ENCODE measurements around the gene RAB11FIP4.
"Not testable (repeated sequence)": the region's sequence is repeated elsewhere in the genome, so short reads cannot be mapped to it uniquely, and the experiment has no call there.

The RAB11FIP4 gene

DNA sequence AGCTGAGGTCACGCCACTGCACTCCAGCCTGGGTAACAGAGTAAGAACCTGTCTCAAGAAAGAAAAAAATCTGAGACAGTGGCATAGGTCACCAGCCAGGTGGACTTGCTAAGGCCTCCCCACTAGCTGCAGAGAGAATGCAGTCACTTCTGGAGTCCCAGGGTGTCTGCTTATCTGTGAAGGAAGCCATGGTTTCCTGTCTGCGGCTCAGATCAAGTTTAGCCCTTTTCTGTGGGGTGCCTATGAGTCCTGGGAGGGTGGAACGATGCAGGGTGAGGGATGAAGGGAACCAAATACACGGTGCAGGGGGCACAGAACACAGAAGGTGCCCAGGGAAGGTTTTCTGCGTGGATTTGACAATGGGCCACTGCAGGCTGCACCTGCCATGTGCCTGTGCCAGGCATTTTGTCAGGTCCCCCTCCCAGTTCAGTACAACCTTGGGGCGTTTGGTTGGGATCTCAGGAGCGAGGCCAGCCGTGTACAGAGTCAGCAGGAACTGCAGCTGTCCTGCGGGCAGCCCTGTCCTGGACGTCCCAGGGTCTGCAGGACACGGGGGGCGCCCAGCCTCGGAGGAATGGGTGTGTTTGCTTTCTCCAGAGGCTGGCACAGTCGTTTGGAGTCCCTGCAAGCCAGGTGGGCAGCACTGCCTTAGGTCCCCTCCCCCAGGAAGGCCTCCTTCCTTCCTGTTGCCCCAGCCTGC is 41.8 kb downstream of the RAB11FIP4 start:
- no peak for DNase-seq (ENCODE audit: low read depth in 2 of 2)

GRCh38 chr17:31433811-31434726 is 42.6 kb downstream of the RAB11FIP4 start:
- DNase-seq (ENCODE audit: low read depth in 2 of 2), result no peak

DNA sequence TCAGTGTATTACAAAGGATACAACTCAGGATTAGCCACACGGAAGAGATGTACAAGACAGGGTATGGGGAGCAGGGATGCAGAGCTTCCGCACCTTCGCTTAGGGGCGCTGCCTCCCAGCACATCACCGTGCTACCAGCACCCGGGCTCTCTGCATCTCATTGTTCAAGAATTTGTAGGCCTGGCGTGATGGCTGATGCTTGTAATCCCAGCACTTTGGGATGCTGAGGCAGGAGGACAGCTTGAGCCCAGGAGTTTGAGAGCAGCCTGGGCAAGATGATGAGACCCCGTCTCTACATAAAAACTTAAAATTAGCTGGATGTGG is 43.2 kb downstream of the RAB11FIP4 start:
- no peak for DNase-seq (ENCODE audit: low read depth in 2 of 2)

- no peak for DNase-seq (ENCODE audit: low read depth in 2 of 2)
These were observed 44.1 kb downstream of the RAB11FIP4 start for GRCh38 chr17:31435581-31435980.

DNA sequence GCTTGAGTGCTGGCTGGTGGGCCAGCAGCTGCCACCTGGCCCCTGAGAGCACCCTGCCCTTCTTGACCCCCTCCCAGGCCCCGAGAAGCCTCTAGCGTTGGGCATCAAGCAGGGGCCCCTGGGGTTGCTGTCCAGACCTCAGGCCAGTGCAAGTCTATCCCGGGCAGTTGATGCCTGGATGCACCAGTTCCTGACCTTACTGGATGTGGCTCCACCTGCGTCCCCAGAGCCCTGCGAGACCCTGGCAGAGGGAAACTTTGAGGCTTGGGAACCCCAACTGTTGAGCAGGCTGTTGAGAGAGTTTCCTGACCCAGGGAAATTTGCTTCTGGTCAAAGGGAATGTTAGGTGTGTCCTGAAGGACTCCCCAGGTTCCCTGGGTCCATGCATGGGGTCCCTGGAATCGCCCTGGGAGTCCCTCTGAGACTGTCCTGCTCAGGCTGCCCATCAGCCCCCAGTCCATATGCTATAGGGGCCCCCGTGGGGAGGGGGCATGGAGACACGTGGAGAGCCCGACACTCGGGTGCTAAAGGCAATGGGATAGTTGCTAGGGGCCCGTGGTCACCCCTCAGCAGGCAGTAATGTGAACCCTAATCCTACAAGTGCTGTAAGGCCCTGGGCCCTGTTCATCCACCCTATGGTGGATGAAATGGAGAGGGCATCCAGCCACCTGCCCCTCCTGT is 46.4 kb downstream of the RAB11FIP4 start:
- DNase-seq (ENCODE audit: low read depth in 2 of 2), result no peak

- DNase-seq (ENCODE audit: low read depth in 2 of 2), result no peak
These were observed 48.2 kb downstream of the RAB11FIP4 start for GRCh38 chr17:31439716-31440115.

DNA sequence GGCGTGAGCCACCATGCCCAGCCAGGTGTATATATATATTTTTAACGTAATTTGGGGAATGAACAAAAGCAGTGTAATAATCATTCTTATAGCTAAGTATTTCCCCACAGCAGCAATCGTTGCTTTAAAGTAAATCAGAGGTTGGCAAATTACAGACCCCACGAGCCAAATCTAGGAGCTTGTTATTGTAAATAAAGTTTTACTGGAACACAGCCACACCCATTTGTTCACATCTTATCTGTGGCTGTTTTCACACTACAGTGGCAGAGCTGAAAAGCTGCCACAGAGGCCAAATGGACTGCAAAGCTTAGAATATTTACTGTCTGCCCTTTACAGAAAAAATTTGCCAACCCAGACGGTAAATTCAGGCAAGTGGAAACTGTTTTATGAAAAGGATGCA is 50.8 kb downstream of the RAB11FIP4 start:
- DNase-seq (ENCODE audit: low read depth in 2 of 2), result no peak

DNA sequence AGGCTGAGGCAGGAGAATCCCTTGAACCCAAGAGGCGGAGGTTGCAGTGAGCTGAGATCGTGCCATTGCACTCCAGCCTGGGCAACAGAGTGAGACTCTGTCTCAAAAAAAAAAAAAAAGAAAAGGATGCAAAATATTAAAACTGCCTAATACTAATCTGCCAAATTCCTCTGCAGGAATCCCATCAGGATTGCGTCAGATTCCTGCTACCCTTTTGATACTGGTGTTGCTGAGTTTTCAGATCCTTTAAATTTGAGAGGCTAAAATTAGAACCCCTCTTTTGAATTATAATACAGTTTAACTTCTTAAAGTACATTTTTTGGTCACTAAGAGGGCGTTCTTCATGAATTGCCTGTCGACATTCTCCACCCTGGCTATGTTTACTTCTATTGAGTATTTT is 51.4 kb downstream of the RAB11FIP4 start:
- not testable (repeated sequence) for DNase-seq (ENCODE audit: low read depth in 2 of 2)

DNA sequence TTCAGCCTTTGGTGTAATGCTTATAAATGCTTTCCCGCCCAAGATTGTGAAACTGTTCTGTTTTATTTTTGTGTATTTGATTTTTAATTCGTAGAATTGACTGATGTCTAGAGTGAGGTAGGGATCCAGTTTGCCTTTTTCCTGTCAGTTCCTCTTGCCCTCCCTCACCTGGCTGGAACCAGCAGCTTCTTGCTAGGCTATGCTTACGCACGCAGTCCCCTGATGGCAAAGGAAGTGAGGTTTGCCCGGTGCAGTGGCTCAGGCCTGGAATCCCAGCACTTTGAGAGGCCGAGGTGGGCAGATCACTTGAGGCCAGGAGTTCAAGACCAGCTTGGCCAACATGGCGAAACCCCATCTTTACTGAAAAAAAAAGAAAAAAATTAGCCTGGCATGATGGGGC is 51.9 kb downstream of the RAB11FIP4 start:
- DNase-seq (ENCODE audit: low read depth in 2 of 2), result no peak

DNA sequence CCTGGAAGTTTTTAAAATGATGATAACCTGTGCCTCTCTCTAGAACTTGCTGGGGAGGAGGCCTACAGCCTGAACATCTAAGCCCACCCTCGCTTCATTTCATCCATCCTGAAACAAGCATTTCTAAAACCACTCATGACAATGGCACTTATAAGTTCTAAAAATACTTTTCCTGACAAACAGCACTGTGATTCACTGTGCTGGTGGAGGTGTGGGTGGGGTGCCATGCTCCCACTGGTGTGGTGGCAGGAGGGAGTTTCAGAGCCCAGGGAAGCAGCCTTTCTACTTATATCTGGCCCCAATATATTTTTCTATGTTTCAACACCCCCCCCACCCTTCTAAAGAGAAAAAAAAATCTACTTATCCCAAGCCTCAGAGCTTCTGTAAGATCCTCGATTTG is 52.6 kb downstream of the RAB11FIP4 start:
- no peak for DNase-seq (ENCODE audit: low read depth in 2 of 2)

- no peak for DNase-seq (ENCODE audit: low read depth in 2 of 2)
These were observed 54.9 kb downstream of the RAB11FIP4 start for GRCh38 chr17:31446195-31446967.

DNA sequence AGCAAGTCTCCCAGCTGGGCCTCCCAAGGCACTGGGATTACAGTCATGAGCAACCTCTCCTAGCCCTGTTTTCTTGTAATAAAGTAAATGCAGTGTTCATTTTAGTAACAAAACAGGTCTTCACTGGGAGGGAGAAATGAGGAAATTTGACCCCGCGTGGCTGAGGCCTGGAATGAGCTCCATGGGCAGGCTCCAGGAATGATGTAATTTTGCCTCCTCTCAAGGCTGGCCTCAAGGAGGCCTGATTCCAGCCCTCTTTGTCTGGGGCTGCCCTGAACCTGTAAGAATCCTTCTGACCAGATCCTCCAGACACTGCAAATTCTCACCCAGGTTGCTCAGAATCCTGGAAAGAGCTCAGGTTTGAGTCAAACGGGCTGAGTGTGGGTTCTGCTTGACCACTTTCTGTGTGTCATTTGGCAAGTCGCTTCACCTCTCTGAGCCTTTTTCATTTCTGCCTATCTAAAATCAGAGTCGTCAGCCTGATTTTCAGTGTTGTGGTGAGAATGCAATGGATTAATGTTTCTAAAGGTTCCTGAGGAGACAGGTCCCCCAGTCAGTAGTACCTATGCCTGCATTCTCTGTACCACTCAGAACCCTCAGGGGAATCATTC is 57.1 kb downstream of the RAB11FIP4 start:
- DNase-seq (ENCODE audit: low read depth in 2 of 2), result no peak

- no peak for DNase-seq (ENCODE audit: low read depth in 2 of 2)
These were observed 57.6 kb downstream of the RAB11FIP4 start for GRCh38 chr17:31449111-31449510.

GRCh38 chr17:31449746-31450145 is 58.3 kb downstream of the RAB11FIP4 start:
- DNase-seq (ENCODE audit: low read depth in 2 of 2), result no peak

DNA sequence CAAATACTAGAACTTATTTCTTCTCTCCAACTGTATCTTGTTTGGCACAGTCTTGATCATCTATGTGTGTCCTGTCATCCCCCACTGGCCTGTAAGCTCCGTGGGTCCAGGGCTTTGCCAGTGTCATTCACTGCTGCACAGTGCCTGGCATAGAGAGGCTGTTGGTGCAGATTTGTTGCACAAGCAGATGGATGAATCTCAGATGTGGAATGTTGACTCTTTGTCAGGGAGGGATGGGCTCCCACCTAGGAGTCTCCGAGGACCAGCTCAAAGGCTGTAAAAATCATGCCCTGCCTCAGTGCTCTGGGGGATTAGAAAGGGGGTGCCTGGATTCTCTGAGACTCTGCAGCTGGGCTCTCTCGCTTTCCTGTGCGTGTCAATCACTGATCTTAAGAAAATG is 60.6 kb downstream of the RAB11FIP4 start:
- DNase-seq (ENCODE audit: low read depth in 2 of 2), result no peak

DNA sequence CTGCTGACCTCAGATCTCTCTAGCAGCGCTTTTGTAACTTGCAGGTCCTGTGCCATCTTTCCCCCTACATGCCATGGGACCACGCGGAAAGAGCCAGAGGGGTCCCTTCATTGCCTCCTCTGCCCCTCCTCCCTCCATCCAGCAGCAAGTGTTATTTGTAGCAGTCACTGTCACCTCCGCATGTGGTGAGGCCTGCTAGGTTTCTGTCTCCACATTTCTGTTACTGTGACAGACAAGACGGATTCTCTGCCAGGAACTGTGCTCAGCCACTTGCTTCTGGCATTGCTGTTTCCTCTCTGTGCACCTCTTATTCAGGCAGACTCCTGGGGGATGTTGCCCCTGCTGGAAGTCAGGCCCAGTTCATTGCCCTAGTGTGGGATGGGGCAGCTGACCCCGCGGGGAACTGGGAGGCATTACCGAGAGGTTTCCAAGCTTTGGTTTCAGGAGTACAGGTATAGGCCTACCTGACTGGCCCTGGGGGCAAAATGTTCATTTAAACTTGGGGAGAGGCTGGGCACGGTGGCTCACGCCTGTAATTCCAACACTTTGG is 61.2 kb downstream of the RAB11FIP4 start:
- DNase-seq (ENCODE audit: low read depth in 2 of 2), result no peak

- no peak for DNase-seq (ENCODE audit: low read depth in 2 of 2)
These were observed 62.4 kb downstream of the RAB11FIP4 start for GRCh38 chr17:31453896-31454295.

DNA sequence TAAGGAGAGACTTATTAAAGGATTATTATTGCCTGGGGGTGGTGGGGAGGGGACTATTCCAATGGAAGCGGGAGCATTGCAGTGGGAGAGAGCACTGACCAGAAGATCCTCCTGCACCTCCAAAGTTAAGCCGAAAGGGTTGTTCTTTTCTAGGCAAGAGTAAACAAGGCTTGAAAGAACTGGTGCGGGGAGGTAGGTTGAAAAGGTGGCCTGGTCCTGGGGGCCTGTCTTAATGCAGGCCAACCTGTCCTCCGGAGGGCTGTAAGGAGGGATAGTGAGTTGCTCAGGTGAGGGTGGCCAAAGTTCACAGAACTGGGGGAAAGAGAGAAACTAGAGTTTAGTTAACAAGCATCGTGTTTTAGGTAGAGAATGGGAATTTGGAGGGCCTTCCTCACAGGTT is 65.3 kb downstream of the RAB11FIP4 start:
- DNase-seq (ENCODE audit: low read depth in 2 of 2), result no peak

- no peak for DNase-seq (ENCODE audit: low read depth in 2 of 2)
These were observed 66.1 kb downstream of the RAB11FIP4 start for GRCh38 chr17:31457391-31458234.

DNA sequence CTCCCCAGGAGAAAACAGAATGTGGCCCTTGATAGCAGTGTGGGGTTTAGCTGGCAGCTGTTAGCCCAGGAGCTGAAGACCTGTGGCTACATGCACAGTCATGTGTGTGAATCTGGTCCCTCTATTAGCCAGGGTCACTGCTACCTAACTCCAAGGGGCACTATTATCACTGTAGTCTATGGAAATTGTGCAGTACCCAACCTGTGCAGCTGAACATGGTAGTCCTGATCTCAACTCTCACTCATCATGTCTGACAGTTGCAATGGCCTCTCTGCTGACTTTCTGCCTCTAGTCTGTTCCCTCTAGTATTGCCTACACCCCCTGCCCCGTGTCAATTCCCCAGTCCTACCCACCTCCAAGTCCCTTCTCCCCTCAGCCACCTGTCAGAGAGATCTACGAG is 67.4 kb downstream of the RAB11FIP4 start:
- DNase-seq (ENCODE audit: low read depth in 2 of 2), result no peak

Measured in activated CD4-positive, alpha-beta T cell treated with anti-CD3 and anti-CD28 coated beads for 24 hours (primary cell).